Stimulated activated CD8-positive, alpha-beta memory T cell treated with anti-CD3 and anti-CD28 coated beads, Interleukin-4, amount 100 ng/mL, for 24 hours (primary cell): Measurements from ENCODE around the gene CD83.
A peak's percentile ranks its signal among the peaks of the same experiment; 100 is the strongest.

Experiments
- DNase-seq: peaks from one replicate; pipeline ENCODE4 v3.0.0-alpha.2; 2020; ENCODE audit warnings: low read depth

Gene CD83

GRCh38 chr6:14123386-14124111 is 6.0 kb downstream of the CD83 start:
- DNase-seq = no peak

- DNase-seq = no peak
These were observed 7.8 kb downstream of the CD83 start for GRCh38 chr6:14125346-14125745.

GRCh38 chr6:14126191-14126590 is 8.6 kb downstream of the CD83 start:
- no peak for DNase-seq

- DNase-seq = no peak
These were observed 10.0 kb downstream of the CD83 start for GRCh38 chr6:14127611-14128010.

DNA sequence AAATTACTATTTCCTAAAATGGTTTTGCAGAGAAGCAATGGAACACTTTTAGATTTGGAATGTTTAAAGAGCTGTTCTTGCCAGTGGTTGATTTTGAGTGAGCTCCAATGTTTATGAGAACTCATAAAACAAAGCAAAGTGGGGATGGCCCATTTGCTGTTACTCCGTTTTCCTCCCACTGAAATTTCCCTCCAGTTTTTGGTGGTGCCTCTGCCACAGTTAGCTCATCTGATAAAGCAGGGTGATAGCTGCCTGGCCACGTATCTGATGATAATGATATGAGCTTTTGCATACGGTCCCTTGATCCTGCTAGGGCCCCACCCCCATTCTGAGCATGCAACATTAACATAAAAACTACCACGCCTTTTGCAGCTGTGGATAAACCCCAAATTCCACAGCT is 10.4 kb downstream of the CD83 start:
- no peak for DNase-seq

- DNase-seq = no peak
These were observed 11.2 kb downstream of the CD83 start for GRCh38 chr6:14128746-14129145.

GRCh38 chr6:14129575-14129974 is 12.0 kb downstream of the CD83 start:
- no peak for DNase-seq

- no peak for DNase-seq
These were observed 13.0 kb downstream of the CD83 start for GRCh38 chr6:14130435-14131075.

DNA sequence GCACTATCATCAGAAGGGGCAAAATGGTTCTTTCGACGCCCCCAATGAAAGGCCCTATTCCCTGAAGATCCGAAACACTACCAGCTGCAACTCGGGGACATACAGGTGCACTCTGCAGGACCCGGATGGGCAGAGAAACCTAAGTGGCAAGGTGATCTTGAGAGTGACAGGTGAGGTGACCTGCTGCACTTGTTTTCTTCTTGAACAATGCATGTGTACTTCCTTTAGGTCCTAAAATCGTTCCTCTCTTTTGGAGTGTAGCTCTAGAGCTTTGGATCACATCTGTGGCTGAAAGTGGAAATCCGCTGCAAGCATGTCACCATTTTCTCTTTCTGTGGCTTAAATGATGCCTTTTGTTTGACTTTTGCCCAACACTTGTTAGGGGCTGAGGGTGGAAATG is 14.0 kb downstream of the CD83 start:
- no peak for DNase-seq

DNA sequence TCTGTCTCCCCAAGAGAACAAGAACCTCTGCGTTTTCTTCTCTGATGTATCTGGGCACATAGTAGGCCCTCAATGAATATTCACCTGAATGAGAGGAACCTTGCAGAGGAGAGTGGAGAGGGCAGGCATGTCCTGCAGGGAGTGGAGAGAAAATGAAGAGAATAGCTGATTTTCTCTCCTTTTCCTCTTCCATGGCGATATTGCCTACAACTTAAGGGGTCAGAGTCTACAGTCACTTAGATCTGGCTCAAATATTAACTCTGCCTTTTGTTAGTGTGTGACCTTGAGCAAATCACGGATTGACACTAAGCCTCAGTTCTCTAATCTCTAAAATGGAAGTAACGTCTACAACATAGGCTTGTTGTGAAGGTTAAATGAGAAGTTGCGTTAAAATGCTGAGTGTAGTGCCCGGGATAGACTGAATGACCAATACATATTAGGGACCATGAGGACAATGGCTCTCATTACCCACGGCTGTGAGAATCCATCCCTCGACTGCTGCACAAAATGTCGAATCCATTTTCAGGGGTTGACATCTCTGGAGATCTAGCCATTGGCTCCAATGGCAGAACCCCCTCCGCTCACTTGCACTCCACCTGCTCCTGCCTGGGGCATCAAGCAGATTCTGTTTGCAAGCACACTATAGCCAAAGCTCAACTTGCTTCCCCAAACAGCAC is 14.8 kb downstream of the CD83 start:
- DNase-seq = no peak

GRCh38 chr6:14132921-14133275 is 15.3 kb downstream of the CD83 start:
- no peak for DNase-seq

GRCh38 chr6:14134211-14134910 is 16.8 kb downstream of the CD83 start:
- no peak for DNase-seq

- DNase-seq = no peak
These were observed 18.4 kb downstream of the CD83 start for GRCh38 chr6:14135893-14136539.

- DNase-seq = no peak
These were observed 21.2 kb downstream of the CD83 start for GRCh38 chr6:14138701-14139215.

DNA sequence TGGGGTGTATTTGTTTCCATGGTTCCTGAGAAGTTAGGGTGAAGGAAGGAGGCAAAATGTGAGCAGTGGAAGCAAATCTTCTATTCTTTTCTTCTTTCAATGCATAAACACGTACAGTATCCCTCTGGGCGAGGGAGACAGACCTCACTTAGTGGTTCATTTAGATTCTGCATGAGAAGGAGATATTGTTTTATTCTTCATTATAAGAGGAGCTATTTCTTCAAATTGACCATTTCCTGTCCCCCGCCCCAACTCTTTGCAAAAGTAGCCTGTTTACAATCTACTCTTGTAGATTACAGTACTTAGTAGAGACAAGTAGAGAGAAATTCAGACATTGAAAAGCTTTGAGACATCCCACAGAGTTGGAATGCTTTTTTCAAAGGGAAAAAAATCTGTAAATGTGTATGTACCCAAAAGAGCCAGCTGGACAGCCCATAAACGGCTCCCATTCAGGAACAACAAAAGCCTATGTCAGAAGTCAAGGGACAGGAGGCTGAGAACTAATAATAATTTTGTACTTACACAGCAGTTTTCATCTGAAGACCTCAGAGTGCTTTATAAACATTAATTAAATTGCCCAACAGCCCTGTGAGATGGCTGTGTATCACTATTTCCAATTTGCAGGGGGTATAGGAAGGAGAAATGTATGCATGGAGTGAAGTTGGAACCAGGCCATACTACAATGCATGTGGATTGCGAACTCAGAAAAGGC is 23.9 kb downstream of the CD83 start:
- no peak for DNase-seq

DNA sequence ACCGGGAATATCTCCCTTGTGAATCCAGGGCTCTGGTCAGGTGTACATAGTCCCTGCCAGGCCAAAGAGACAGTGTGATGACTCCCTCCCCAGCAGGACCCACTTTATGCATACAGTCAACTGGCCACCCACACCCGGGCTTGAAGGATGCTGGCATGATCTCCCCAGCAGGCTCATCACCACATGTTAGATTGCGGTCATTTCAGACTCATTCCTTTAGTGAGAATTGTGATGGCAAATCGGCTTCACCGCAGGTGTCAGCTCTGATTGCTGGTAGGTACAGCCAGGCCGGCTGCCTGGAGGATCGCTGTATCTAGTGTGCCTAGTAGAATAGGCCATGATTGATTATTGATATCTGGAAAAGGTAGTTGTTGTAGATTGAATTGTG is 24.5 kb downstream of the CD83 start:
- DNase-seq = no peak

DNA sequence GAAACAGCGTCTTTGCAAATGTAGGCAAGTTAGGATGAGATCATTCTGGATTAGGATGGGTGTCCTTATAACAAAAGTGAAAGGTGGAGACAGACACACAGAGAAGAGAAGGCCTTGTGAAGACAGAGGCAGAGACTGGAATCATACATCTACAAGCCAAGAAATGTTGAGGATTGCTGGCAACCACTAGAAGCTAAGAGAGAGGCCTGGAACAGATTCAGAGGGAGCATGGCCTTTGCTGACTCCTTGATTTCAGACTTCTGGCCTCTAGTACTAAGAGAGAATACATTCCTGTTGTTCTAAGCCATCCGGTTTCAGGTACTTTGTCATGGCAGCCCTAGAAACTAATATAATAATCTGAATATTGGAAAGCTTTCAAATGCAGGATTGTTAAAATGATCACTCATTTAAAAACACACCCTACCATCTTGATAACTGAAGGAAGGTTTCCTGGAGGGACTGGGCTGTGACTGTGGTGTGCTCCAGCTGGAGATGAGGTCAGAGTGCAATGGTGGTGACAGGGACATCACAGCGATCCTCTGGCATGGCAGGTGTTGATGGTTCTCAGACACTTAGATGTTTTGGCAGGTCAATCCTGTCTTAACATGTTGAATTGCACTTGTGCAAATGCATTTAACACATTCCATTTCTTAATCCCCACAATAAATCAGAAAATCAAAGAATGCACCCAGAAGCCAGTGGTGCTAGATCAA is 25.1 kb downstream of the CD83 start:
- DNase-seq = no peak

GRCh38 chr6:14143305-14143704 is 25.7 kb downstream of the CD83 start:
- DNase-seq = no peak

- peak; percentile 61 for DNase-seq
These were observed 27.1 kb downstream of the CD83 start for GRCh38 chr6:14144678-14145113.

GRCh38 chr6:14146506-14147096 is 29.0 kb downstream of the CD83 start:
- no peak for DNase-seq
